Activated T-helper 17 cell treated with anti-CD3 and anti-CD28 coated beads, Interleukin-2, amount 50 U/mL, for 72 hours (primary cell): ENCODE results near the gene MS4A4E. TPM values are rescaled to one million over a fixed set of nuclear protein-coding genes. Genes with fewer than 3 reads are reported as not detected.
"Not testable (repeated sequence)": the region's sequence is repeated elsewhere in the genome, so short reads cannot be mapped to it uniquely, and the experiment has no call there.

ENCODE experiments used
- ATAC-seq: fragments of 150-1000 bp; cut with Tn5 transposase; replicated peaks from 2 replicates; pipeline ENCODE4 v1.10.0; 2021; ENCODE audit warnings: mild to moderate bottlenecking, moderate library complexity
- H3K27ac Mint-ChIP-seq: one replicate; pipeline ENCODE4 v1.8.0; 2022; ENCODE audit warnings: mixed read lengths
- H3K27me3 Mint-ChIP-seq: one replicate; pipeline ENCODE4 v1.8.0; 2022; ENCODE audit warnings: mixed read lengths
- H3K36me3 Mint-ChIP-seq: one replicate; pipeline ENCODE4 v1.8.0; 2022; ENCODE audit warnings: low read depth, mild to moderate bottlenecking, mixed read lengths
- H3K4me1 Mint-ChIP-seq: one replicate; pipeline ENCODE4 v1.8.0; 2022; ENCODE audit warnings: mixed read lengths
- H3K4me3 Mint-ChIP-seq: one replicate; pipeline ENCODE4 v1.8.0; 2022; ENCODE audit warnings: mild to moderate bottlenecking, mixed read lengths
- H3K9me3 Mint-ChIP-seq: one replicate; pipeline ENCODE4 v1.8.0; 2022; ENCODE audit warnings: mixed read lengths
- total RNA-seq, 2 donors: library from RNA; stranded (reverse); gene quantifications; one replicate each; pipeline ENCODE4 v1.2.3, GENCODE V29; 2022

The MS4A4E gene
- total RNA-seq, 2 donors from 2014 or later, result not detected

DNA sequence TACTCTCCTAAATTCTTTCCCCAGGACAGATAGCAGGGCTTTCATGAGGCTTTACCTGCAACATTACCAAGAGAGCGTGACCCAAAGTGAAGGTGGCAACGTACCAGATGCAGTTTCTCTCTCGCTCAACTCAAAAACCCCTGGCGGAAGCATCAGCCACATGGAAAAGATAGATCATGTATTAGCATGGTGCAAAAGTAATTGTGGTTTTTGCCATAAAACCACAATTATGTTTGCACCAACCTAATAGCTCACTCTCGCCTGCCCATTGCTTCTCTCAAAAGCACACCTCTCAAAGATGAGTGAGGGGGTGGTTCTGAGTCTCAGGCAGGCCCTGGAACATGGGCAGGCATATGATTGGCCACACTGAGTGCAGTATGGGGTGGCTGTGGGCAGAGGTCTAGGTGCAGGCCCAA, 67.1 kb downstream of the MS4A4E start:
- Mint-ChIP-seq H3K9me3 (no peaks in the 10 kb centered on the region), H3K27ac (no peak overlapping the region), H3K36me3 (no peaks in the 10 kb centered on the region), H3K4me3 (no peak overlapping the region), H3K27me3 (peaks cover 23% of the 10 kb centered on the region), H3K4me1 (no peaks in the 10 kb centered on the region)
- peak; percentile 87 for ATAC-seq

DNA sequence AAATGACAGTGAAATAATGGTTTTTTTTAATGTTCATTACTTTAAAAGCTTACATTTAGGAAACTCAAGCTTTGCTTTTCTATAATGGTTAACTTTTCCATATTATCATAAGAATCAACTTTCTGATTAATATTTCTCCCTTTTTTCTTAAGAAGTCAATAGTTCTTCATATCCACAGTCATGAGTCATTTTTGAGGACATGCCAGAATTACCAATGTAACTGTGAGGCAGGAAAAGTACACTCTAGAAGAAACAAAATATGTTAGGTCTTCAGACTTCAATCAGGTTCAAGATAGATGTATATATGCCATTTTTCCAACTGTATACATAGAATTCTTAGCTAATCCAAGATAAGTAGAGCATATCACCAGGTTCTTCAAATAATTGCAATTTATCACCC, 70.9 kb downstream of the MS4A4E start:
- Mint-ChIP-seq H3K4me3 (no peak overlapping the region), H3K4me1 (no peaks in the 10 kb centered on the region), H3K9me3 (no peaks in the 10 kb centered on the region), H3K27ac (no peak overlapping the region), H3K36me3 (no peaks in the 10 kb centered on the region), H3K27me3 (peaks cover 29% of the 10 kb centered on the region)
- no peak for ATAC-seq

- Mint-ChIP-seq H3K4me1 (no peaks in the 10 kb centered on the region), H3K27me3 (peaks cover 40% of the 10 kb centered on the region), H3K27ac (no peak overlapping the region), H3K4me3 (no peak overlapping the region), H3K9me3 (no peaks in the 10 kb centered on the region), H3K36me3 (no peaks in the 10 kb centered on the region)
- ATAC-seq, result no peak
These were observed 72.4 kb downstream of the MS4A4E start for GRCh38 chr11:60170566-60170965.

DNA sequence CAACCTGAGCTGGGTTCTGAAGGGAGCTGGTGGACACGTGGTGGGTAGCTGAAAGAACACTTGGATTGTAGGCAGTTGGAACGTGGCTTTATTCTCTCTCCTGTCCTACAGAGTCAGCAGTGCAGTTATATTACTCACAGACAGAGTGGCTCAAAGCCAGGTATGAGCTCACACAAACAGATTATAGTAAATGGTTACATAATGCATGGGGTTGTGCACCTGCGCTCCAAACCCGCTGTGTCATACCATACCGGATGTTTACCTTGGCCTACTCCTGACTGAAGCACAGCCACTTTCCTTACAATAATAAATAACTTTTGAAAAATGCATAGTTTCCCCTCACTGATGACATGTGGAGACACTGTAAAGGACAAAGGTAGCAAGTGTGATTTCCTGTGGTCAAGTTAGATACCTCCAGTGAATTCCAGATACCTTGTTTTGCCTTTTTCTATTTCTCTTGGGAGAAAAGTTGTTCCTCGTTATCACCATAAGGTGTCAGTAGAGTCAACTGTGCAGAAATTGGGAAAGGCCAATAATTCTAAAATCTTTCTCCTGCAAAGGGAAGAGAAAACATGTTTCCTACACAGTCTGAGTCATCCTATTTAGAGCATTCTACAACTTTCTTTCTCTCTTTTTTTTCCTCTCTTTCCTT, 73.5 kb downstream of the MS4A4E start:
- ATAC-seq, result no peak
- H3K4me3 Mint-ChIP-seq, result no peak overlapping the region

DNA sequence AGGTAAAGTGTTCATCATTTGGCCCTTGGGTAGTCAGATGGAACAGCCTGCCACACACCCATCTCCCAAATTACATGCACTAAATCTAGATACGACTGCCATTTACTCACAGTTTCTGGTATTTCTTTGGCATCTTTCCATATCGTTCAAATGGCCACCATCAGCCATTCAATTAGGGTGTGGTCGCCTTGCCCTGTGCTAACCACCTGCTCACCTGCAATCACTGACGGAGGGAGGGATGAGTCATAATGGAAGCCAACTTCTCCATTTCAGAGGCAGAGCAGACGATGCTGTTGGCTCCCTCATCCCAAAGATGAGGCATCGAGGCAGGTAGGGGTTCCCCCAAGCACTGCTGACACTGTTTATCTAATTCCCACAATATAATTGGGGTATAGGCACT, 74.6 kb downstream of the MS4A4E start:
- ATAC-seq, result no peak
- Mint-ChIP-seq H3K27me3 (peaks cover 43% of the 10 kb centered on the region), H3K4me1 (peaks cover 6% of the 10 kb centered on the region), H3K27ac (no peak overlapping the region), H3K4me3 (no peak overlapping the region), H3K36me3 (peaks cover 5% of the 10 kb centered on the region), H3K9me3 (peaks cover 4% of the 10 kb centered on the region)

More for the DNA sequence above, 73.5 kb downstream of the MS4A4E start:
- Mint-ChIP-seq H3K27me3 (peaks cover 38% of the 10 kb centered on the region), H3K4me1 (peaks cover 6% of the 10 kb centered on the region), H3K27ac (no peak overlapping the region), H3K36me3 (peaks cover 5% of the 10 kb centered on the region), H3K9me3 (peaks cover 4% of the 10 kb centered on the region)

DNA sequence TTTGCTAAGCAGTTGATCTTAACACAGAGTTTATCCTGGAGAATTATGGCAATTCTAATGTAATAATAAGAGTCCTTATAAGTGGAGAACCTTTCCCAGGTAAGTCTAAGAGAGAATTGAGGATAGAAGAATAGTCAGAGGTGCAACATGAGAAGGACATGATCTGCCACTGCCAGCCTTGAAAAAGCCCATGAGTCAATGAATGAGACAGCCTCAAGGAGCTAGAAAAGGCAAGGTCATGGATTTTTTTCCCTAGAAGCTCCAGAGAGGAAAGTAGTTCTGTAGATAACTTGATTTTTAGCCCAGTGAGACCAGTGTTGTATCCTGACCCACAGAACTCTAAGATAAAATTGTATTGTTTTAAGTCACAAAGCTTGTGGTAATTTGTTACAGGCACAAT, 77.0 kb downstream of the MS4A4E start:
- Mint-ChIP-seq H3K9me3 (peaks cover 4% of the 10 kb centered on the region), H3K36me3 (peaks cover 5% of the 10 kb centered on the region), H3K27me3 (peaks cover 44% of the 10 kb centered on the region), H3K4me3 (no peak overlapping the region), H3K27ac (no peak overlapping the region), H3K4me1 (peaks cover 6% of the 10 kb centered on the region)
- no peak for ATAC-seq

DNA sequence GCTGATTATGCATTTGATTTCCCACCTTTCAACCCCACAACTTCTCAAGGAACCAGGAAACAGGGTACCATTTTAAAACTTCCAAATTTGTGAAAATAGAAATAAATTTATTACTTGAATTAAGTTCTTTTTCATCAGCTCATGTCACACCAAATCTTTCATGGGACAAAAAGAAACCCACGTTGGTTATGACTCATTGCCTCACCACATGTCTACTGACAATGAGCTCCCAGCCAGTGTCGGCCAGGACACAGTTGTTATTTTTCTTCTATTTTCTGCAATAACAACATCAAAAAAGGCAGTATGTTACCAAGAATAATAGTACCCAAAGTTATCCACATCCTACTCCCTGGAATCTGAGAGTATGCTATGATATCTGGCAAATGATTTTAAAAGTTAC, 77.4 kb downstream of the MS4A4E start:
- H3K27me3 Mint-ChIP-seq, result peaks cover 43% of the 10 kb centered on the region
- peak; percentile 65 for ATAC-seq
- H3K27ac Mint-ChIP-seq, result no peak overlapping the region
- H3K9me3 Mint-ChIP-seq, result peaks cover 4% of the 10 kb centered on the region
- H3K4me1 Mint-ChIP-seq, result peaks cover 6% of the 10 kb centered on the region
- H3K36me3 Mint-ChIP-seq, result peaks cover 5% of the 10 kb centered on the region
- H3K4me3 Mint-ChIP-seq, result no peak overlapping the region

GRCh38 chr11:60164550-60165075, 78.3 kb downstream of the MS4A4E start:
- Mint-ChIP-seq H3K27ac (peak overlapping the region; percentile 81), H3K4me1 (peaks cover 6% of the 10 kb centered on the region), H3K36me3 (peaks cover 5% of the 10 kb centered on the region), H3K4me3 (no peak overlapping the region), H3K9me3 (peaks cover 4% of the 10 kb centered on the region), H3K27me3 (peaks cover 45% of the 10 kb centered on the region)
- peak; percentile 93 for ATAC-seq

DNA sequence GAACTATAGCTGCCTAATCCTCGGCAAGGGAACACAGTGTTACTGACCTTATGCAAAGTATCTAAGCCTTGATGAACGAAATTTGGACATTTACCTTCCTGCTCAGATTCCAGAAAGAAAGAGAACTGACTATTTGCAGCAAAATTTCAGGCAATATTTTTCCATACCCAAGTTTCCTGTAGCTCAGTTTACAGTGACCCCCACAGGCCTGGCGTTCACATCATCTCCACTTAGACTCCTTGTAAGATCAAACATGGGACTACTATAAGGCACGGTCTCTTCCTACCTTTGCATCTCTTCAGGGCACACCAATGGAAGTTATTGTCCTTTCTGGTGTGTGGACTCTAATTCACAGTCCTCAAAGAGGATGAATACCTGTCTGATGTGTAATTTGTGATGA, 81.2 kb downstream of the MS4A4E start:
- Mint-ChIP-seq H3K27me3 (peaks cover 45% of the 10 kb centered on the region), H3K4me3 (no peak overlapping the region), H3K27ac (no peak overlapping the region), H3K4me1 (peaks cover 6% of the 10 kb centered on the region), H3K36me3 (peaks cover 5% of the 10 kb centered on the region), H3K9me3 (peaks cover 9% of the 10 kb centered on the region)
- no peak for ATAC-seq

DNA sequence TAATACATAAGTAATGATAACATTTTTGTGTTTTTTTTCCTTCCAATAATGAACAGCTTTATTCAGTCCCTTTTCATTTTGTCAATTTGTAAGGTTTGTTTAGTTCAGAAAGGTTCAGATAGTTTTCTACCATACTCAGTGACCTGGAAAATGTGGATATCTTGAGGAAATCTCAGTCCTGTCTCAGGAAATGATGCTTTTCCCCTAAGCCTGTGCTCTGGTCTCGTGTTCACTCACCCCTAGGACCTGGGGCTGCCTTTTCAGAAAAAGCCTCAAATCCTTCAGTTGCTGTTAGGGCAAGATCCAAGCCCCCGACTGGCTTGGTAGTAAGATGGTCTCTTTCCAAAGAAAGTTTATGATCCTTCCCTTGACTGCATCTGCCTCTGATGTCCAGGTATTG, 81.8 kb downstream of the MS4A4E start:
- Mint-ChIP-seq H3K4me3 (no peak overlapping the region), H3K27me3 (peaks cover 42% of the 10 kb centered on the region), H3K9me3 (peaks cover 9% of the 10 kb centered on the region), H3K27ac (no peak overlapping the region), H3K36me3 (peaks cover 5% of the 10 kb centered on the region), H3K4me1 (peaks cover 6% of the 10 kb centered on the region)
- no peak for ATAC-seq

DNA sequence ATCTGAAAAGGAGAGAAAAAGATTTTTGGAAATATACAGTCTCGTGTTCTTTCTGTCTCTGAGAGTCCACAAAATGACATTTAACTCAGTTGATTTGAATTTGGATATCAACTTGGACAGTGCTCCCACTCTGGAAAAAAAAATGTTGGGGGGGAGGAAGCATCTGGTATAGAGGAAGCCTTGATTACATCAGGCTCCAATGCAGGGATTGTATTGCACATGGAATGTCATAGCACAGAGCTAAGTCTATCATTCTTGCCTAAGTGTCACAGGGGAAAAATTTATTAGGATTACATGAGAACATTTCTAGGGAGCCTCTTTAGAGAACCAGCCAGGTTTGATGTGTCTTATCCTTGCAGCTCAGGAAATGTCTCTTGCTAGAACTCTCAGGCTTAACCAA, 83.1 kb downstream of the MS4A4E start:
- H3K27ac Mint-ChIP-seq, result no peak overlapping the region
- H3K4me3 Mint-ChIP-seq, result no peak overlapping the region
- peaks cover 6% of the 10 kb centered on the region for H3K9me3 Mint-ChIP-seq
- H3K36me3 Mint-ChIP-seq, result peaks cover 2% of the 10 kb centered on the region
- no peak for ATAC-seq
- peaks cover 33% of the 10 kb centered on the region for H3K27me3 Mint-ChIP-seq
- H3K4me1 Mint-ChIP-seq, result peaks cover 2% of the 10 kb centered on the region

GRCh38 chr11:60159284-60159683, 83.7 kb downstream of the MS4A4E start:
- Mint-ChIP-seq H3K27ac (no peak overlapping the region), H3K9me3 (peaks cover 5% of the 10 kb centered on the region), H3K27me3 (peaks cover 32% of the 10 kb centered on the region), H3K4me3 (no peak overlapping the region), H3K36me3 (no peaks in the 10 kb centered on the region), H3K4me1 (no peaks in the 10 kb centered on the region)
- ATAC-seq, result no peak

DNA sequence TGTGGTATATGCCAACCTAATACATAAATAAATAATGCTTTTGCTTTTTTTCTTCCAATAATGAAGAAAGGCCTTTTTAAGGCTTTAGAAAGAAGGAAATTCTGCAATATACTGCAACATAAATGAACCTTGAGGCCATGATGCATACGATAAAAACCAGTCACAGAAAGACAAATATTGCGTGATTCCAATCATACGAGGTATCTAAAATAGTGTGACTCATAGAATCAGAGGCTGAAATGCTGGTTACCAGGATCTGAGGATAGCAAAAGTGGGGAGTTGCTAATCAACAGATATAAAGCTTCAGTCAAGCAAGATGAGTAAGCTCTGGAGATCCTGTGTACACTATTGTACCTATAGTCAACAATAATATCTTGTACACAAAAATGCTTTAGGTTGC, 84.3 kb downstream of the MS4A4E start:
- H3K36me3 Mint-ChIP-seq, result no peaks in the 10 kb centered on the region
- H3K27ac Mint-ChIP-seq, result no peak overlapping the region
- H3K4me1 Mint-ChIP-seq, result no peaks in the 10 kb centered on the region
- H3K27me3 Mint-ChIP-seq, result peaks cover 29% of the 10 kb centered on the region
- ATAC-seq, result no peak
- H3K4me3 Mint-ChIP-seq, result no peak overlapping the region
- peaks cover 5% of the 10 kb centered on the region for H3K9me3 Mint-ChIP-seq

- peaks cover 5% of the 10 kb centered on the region for H3K9me3 Mint-ChIP-seq
- H3K27ac Mint-ChIP-seq, result no peak overlapping the region
- no peaks in the 10 kb centered on the region for H3K36me3 Mint-ChIP-seq
- no peak overlapping the region for H3K4me3 Mint-ChIP-seq
- H3K27me3 Mint-ChIP-seq, result peaks cover 28% of the 10 kb centered on the region
- no peaks in the 10 kb centered on the region for H3K4me1 Mint-ChIP-seq
- ATAC-seq, result no peak
These were observed 87.0 kb downstream of the MS4A4E start for GRCh38 chr11:60155931-60156330.

DNA sequence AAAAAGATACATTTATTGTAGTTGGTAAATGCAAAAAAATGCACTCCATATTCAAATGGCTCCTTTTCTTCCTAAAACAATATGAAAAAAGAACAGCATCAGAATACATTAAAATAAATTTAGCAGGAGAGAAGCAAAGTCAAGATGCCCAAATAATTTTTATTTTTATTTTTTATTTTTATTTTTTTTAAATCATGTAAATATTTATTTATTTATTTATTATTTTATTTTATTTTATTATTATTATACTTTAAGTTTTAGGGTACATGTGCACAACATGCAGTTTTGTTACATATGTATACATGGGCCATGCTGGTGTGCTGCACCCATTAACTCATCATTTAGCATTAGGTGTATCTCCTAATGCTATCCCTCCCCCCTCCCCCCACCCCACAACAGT, 90.2 kb downstream of the MS4A4E start:
- not testable (repeated sequence) for H3K9me3 Mint-ChIP-seq, H3K36me3 Mint-ChIP-seq, H3K4me1 Mint-ChIP-seq, ATAC-seq, H3K4me3 Mint-ChIP-seq, H3K27ac Mint-ChIP-seq
- H3K27me3 Mint-ChIP-seq, result peaks cover 21% of the 10 kb centered on the region
